Prostate gland (tissue), 2 donors: ENCODE data around the gene CPD. TPM values are rescaled to one million over a fixed set of nuclear protein-coding genes. Genes with fewer than 3 reads are reported as not detected.

Source experiments
- DNase-seq: peaks from one replicate; pipeline ENCODE4 v3.0.0-alpha.2; 2019; ENCODE audit warnings: low spot score
- H3K27ac ChIP-seq, 2 donors: fragments of 200-600 bp; sonication (generic); 2 replicates each; pipeline ENCODE4 v1.5.1; 2017 to 2019
- H3K27me3 ChIP-seq: fragments of 200-600 bp; sonication (generic); replicated peaks from 2 replicates; pipeline ENCODE4 v1.5.1; 2019; ENCODE audit not compliant: insufficient read depth
- H3K36me3 ChIP-seq, 2 donors: fragments of 200-600 bp; sonication (generic); 1 replicate in 1 of 2; 2 replicates in 1 of 2; pipeline versions ENCODE4 v1.5.1 to v1.8.1; 2017 to 2019
- H3K4me1 ChIP-seq: fragments of 200-600 bp; sonication (generic); replicated peaks from 2 replicates; pipeline ENCODE4 v1.5.1; 2019
- H3K4me3 ChIP-seq, 2 donors: fragments of 200-600 bp; sonication (generic); 2 replicates each; pipeline ENCODE4 v1.5.1; 2017 to 2019
- H3K9me3 ChIP-seq: fragments of 200-600 bp; sonication (generic); 2 replicates; pipeline ENCODE4 v1.5.1; 2017
- POLR2A ChIP-seq: fragments of 450-650 bp; IDR thresholded peaks from one replicate; pipeline ENCODE4 v1.6.1; 2016; ENCODE audit warnings: antibody characterized with exemption, mild to moderate bottlenecking
- POLR2AphosphoS5 ChIP-seq: sonication (generic); formaldehyde crosslinking; IDR thresholded peaks from one replicate; pipeline ENCODE4 v1.6.1; 2017; ENCODE audit warnings: antibody characterized with exemption
- WGBS: methylation state at CpG from one replicate; pipeline ENCODE4 v1.1.5; 2018; 5-methylcytosine and 5-hydroxymethylcytosine counted together
- intact Hi-C: fragments of 100-400 bp; cut with DNase I; formaldehyde crosslinking; loops from one replicate; pipeline ENCODE4 v1.14.2; 2022
- total RNA-seq, 2 donors: library from RNA; depleted of rRNA; stranded (reverse); fragments of >200 nt; gene quantifications; one replicate each; pipeline ENCODE4 v1.1.0, GENCODE V29; 2016
- TF ChIP-seq, protein P1 (sequence below), 4 experiments: fragments of 200-600 bp in 2 of 4; fragments of 450-650 bp in 2 of 4; sonication (generic) in 2 of 4; IDR thresholded peaks; 1 replicate in 3 of 4; 2 replicates in 1 of 4; pipeline ENCODE4 v1.5.1; 2016 to 2019; ENCODE audit warnings: antibody characterized with exemption in 4 of 4, mild to moderate bottlenecking in 2 of 4, moderate library complexity in 2 of 4

Gene CPD
- total RNA-seq, 2 donors from 2014 or later: 102 to 126 TPM

DNA sequence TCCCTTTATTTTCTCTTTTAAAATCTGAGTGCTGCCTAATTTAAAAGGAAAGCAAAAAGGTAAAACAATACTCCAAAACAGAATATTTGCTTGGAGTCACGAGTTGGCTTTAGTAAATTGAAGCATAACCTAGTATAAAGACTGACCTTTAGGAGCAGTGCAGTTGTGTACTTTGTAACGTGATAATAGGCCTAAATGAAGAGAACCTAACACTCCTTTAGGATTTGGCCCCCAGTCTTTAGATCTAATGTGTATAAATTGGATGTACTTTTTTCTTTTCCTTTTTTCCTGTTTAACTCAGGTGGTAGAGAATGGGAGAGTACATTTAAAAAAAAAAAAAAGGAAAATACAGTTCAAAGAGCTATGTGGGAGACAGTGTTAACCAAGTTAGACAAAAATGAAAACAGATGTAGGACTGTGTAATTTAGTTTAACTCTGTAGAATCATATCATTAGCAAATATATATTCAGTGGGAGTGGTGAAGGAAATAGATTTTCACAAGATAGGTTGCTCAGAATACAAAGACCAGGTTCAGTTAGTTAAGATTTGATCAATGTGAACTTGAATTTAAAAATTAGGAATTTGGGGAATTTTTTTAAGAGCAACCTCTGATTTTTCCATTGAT lies 16.8 kb downstream of the CPD start:
- Histone ChIP-seq H3K27me3 (no peaks in the 10 kb centered on the region), H3K4me3 (no peak overlapping the region), H3K4me1 (no peaks in the 10 kb centered on the region), H3K27ac (no peak overlapping the region), H3K36me3 (no peaks in the 10 kb centered on the region), H3K9me3 (no peaks in the 10 kb centered on the region)
- TF ChIP-seq POLR2A (no peak), POLR2AphosphoS5 (no peak)
- TF ChIP-seq, protein P1, sequence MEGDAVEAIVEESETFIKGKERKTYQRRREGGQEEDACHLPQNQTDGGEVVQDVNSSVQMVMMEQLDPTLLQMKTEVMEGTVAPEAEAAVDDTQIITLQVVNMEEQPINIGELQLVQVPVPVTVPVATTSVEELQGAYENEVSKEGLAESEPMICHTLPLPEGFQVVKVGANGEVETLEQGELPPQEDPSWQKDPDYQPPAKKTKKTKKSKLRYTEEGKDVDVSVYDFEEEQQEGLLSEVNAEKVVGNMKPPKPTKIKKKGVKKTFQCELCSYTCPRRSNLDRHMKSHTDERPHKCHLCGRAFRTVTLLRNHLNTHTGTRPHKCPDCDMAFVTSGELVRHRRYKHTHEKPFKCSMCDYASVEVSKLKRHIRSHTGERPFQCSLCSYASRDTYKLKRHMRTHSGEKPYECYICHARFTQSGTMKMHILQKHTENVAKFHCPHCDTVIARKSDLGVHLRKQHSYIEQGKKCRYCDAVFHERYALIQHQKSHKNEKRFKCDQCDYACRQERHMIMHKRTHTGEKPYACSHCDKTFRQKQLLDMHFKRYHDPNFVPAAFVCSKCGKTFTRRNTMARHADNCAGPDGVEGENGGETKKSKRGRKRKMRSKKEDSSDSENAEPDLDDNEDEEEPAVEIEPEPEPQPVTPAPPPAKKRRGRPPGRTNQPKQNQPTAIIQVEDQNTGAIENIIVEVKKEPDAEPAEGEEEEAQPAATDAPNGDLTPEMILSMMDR (IDR thresholded peaks at IDR 0.05): no peak
- no peak for DNase-seq
- WGBS: 48% methylated on average over 2 of the region's 2 CpGs
- intact Hi-C loops: no loop called here

DNA sequence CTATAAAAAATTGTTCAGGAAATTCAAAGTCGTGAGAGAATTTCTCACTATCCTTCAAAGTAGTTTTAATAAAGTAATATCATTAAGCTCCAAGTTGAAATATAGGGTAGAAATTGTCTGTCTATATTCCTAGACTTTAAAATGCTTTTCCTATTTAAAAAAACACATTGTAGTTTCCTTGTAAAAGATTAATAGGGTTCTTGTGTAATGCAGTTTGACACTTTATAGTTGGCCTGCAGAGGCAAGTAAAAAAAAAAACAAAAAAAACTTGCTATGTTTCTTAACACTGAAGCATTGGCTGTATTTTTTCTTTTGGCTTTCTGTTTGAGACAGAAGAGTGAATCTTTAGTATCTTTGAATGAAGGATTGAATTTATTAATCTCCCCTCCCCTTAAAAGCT lies 17.4 kb downstream of the CPD start:
- 48% methylated on average over 1 of the region's 1 CpG for WGBS
- DNase-seq: no peak
- Histone ChIP-seq H3K27ac (no peak overlapping the region), H3K4me3 (no peak overlapping the region), H3K27me3 (no peaks in the 10 kb centered on the region), H3K36me3 (no peaks in the 10 kb centered on the region), H3K4me1 (no peaks in the 10 kb centered on the region), H3K9me3 (no peaks in the 10 kb centered on the region)
- intact Hi-C loops: no loop called here
- TF ChIP-seq, protein P1 (IDR thresholded peaks at IDR 0.05): no peak
- TF ChIP-seq POLR2A (no peak), POLR2AphosphoS5 (no peak)

DNA sequence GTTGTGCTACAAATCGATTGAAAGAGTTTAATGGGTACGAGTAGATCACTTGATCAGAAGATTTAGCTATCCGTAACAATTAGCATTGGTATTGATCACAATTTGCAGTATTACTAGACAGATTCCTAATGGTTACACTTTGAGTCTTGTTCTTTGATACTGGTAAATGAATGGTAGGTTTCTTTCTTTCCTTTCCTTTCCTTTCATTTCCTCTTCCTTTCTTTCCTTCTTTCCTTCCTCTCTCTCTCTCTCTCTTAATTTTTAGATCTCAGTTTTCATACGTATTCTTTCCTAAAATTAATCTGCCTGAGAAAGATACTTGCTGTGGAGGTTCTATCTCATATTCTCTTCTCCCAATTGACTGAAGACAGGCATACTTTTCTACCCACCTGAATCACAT lies 17.9 kb downstream of the CPD start:
- DNase-seq: no peak
- Histone ChIP-seq H3K27me3 (no peaks in the 10 kb centered on the region), H3K36me3 (no peaks in the 10 kb centered on the region), H3K4me1 (no peaks in the 10 kb centered on the region), H3K4me3 (no peak overlapping the region), H3K9me3 (no peaks in the 10 kb centered on the region), H3K27ac (no peak overlapping the region)
- intact Hi-C loops: no loop called here
- WGBS: 70% methylated on average over 4 of the region's 4 CpGs
- TF ChIP-seq POLR2A (no peak), POLR2AphosphoS5 (no peak)
- TF ChIP-seq, protein P1 (IDR thresholded peaks at IDR 0.05): no peak

DNA sequence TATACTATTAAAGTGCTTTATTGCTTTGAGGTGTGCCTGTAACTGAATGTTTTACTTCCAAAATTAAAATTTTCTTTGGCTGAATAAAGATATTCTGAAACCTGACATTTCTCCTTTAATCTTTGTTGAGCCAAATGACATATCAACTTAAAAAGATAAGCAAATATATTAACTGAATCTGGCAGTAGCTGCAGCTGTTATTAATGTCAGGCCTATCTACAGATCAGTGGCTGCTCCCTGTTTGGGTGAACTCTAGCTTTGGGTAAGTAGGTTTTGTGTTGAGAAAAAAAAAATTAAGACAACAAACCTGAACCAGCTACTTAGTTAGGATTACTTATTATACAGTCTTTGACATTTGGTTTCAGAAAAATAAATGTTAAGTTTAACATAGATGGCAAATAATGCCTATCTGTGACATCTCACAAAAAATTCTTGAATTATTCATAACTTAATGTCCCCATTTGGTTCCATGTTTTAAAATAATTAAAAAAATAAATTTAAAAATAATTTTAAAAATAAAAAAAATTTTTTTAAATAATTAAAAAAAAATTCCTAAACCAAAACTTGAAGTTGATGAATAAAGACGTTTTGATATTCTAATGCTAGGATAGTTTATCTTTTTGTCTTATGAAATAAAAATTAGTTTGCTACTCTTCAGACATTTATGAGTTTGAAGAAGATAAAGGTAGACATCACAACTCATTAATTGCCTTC lies 19.8 kb downstream of the CPD start:
- WGBS: 68% methylated on average over 1 of the region's 1 CpG
- H3K4me1 ChIP-seq: no peaks in the 10 kb centered on the region
- H3K9me3 ChIP-seq: no peaks in the 10 kb centered on the region
- H3K27ac ChIP-seq: no peak overlapping the region
- H3K4me3 ChIP-seq: no peak overlapping the region
- DNase-seq: no peak
- H3K27me3 ChIP-seq: no peaks in the 10 kb centered on the region
- TF ChIP-seq, protein P1 (IDR thresholded peaks at IDR 0.05): no peak
- TF ChIP-seq POLR2AphosphoS5 (no peak), POLR2A (no peak)
- no peaks in the 10 kb centered on the region for H3K36me3 ChIP-seq
- intact Hi-C loops: no loop called here

DNA sequence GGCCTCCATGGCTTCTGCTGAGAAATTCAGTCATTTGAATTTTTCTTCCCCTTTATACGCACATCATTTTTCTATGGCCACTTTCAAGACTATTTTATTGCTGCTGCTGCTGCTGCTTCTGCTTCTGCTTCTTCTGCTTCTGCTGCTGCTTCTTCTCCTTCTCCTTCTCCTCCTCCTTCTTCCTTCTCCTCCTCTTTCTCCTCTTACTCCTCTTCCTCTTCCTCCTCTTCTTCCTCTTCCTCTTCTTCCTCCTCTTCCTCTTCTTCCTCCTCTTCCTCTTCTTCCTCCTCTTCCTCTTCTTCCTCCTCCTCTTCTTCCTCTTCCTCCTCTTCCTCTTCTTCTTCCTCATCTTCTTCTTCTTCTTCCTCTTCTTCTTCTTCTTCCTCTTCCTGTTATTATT lies 22.4 kb downstream of the CPD start:
- Histone ChIP-seq H3K27me3 (no peaks in the 10 kb centered on the region), H3K4me3 (no peak overlapping the region), H3K4me1 (no peaks in the 10 kb centered on the region), H3K27ac (no peak overlapping the region), H3K9me3 (no peaks in the 10 kb centered on the region), H3K36me3 (no peaks in the 10 kb centered on the region)
- intact Hi-C loops: no loop called here
- 98% methylated on average over 1 of the region's 1 CpG for WGBS
- TF ChIP-seq POLR2AphosphoS5 (no peak), POLR2A (no peak)
- TF ChIP-seq, protein P1 (IDR thresholded peaks at IDR 0.05): no peak
- no peak for DNase-seq
